ENCODE results near the gene HEMK1. TPM values are rescaled to one million over a fixed set of nuclear protein-coding genes. Genes with fewer than 3 reads are reported as not detected.

Gene HEMK1
- total and polyA plus RNA-seq, 2 of the 8 experiments (the other 6 are each of a cell fraction or from before 2014, with no cell fraction given) = 9.7 to 10.6 TPM

- H3K18ac ChIP-seq (ENCODE audit: extremely low read depth, low read length) = no peak overlapping the region
- DNase-seq (ENCODE audit: low read depth in 1 of 2, low spot score in 2 of 2) = no peak
- H3K23me2 ChIP-seq (ENCODE audit: low read depth, low read length) = peaks cover 4% of the 10 kb centered on the region; the same call in 1 of the 2 replicates
- H3K14ac ChIP-seq (ENCODE audit: insufficient read length) = no peak overlapping the region
- no peak overlapping the region for H3K27ac ChIP-seq (ENCODE audit: low read depth, low read length)
- no peak overlapping the region for H3K9ac ChIP-seq (replicated peaks in 1 of 4; ENCODE audit: extremely low read depth in 1 of 4, low read depth in 3 of 4, low read length in 3 of 4)
- H2BK120ac ChIP-seq (replicated peaks; ENCODE audit: low read depth, low read length) = no peak overlapping the region
- no peaks in the 10 kb centered on the region for H3K79me1 ChIP-seq (ENCODE audit: low read depth, low read length)
- H3K4me2 ChIP-seq (ENCODE audit: insufficient read depth in 1 of 2, low read depth in 2 of 2, low read length in 2 of 2) = no peak overlapping the region
- no peak overlapping the region for H2BK20ac ChIP-seq (ENCODE audit: low read length)
- H3K4me1 ChIP-seq (replicated peaks in 1 of 4; ENCODE audit: control insufficient read depth in 3 of 4, insufficient read depth in 4 of 4, low read length in 3 of 4) = peaks cover 0 to 9% (median 4%) of the 10 kb centered on the region in 4 experiments; a peak in 5 of 7 replicates
- H2BK5ac ChIP-seq (ENCODE audit: low read depth, low read length) = no peak overlapping the region
- H3K27me3 ChIP-seq (replicated peaks in 1 of 4; ENCODE audit: control insufficient read depth in 3 of 4, extremely low read depth in 1 of 4, insufficient read depth in 3 of 4, low read length in 3 of 4) = peaks cover 8 to 23% (median 18%) of the 10 kb centered on the region in 4 experiments; a peak in 6 of 7 replicates
- no peak overlapping the region for H3K23ac ChIP-seq (ENCODE audit: insufficient read length)
- H3K4me3 ChIP-seq (ENCODE audit: extremely low read depth in 1 of 4, insufficient read depth in 2 of 4, low read depth in 3 of 4, low read length in 4 of 4) = no peak overlapping the region
- H4K8ac ChIP-seq (ENCODE audit: extremely low read depth, insufficient read depth, low read length) = peak overlapping the region; percentile 41; the same call in 1 of the 2 replicates
- no peaks in the 10 kb centered on the region for H3K9me3 ChIP-seq (ENCODE audit: insufficient read depth in 2 of 2, low read depth in 1 of 2, low read length in 1 of 2)
- no peaks in the 10 kb centered on the region for H3K36me3 ChIP-seq (ENCODE audit: control insufficient read depth in 2 of 4, insufficient read depth in 4 of 4, low read length in 3 of 4)
- H3K4ac ChIP-seq (replicated peaks; ENCODE audit: insufficient read length, low read depth, low read length) = no peak overlapping the region
- H3K79me2 ChIP-seq (ENCODE audit: control insufficient read depth in 1 of 2, insufficient read depth in 2 of 2, low read length in 2 of 2) = no peaks in the 10 kb centered on the region
- no peak for FAIRE-seq
- 94% methylated on average over 29 of the region's 29 CpGs; no CpG with 5 or more reads in 1 of the 2 experiments for WGBS, 2 experiments (ENCODE audit: extremely low coverage in 1 of 2, insufficient coverage in 1 of 2, insufficient read length in 1 of 2, insufficient replicate concordance in 2 of 2, low coverage in 1 of 2, low lambda C conversion rate in 2 of 2, missing lambda C conversion rate in 1 of 2)
- no peak overlapping the region for H2AK5ac ChIP-seq (ENCODE audit: low read depth, low read length)
- H4K5ac ChIP-seq (ENCODE audit: insufficient read length, low read depth, low read length) = no peak overlapping the region
- no peak overlapping the region for H3K56ac ChIP-seq (replicated peaks; ENCODE audit: insufficient read length, low read depth, low read length)
- no peak overlapping the region for H2BK12ac ChIP-seq (ENCODE audit: low read depth, low read length)
- ChIA-PET CTCF (ENCODE audit: partially characterized antibody) (interaction anchor here (0.6 to 50.4 kb wide), 5 partner anchors 17 to 782 kb away, joined by 3 to 1262 read pairs (median 233); partner anchors contain the start of genes C3orf18, DOCK3 and HEMK1), POLR2A (ENCODE audit: partially characterized antibody) (interaction anchor here (1.3 to 2.0 kb wide), 3 partner anchors 9 to 14 kb away, joined by 3 to 6 read pairs (median 4); partner anchors contain the start of gene MAPKAPK3)
- no peak overlapping the region for H4K91ac ChIP-seq (replicated peaks; ENCODE audit: insufficient read length, low read length)
- no peak overlapping the region for H2AFZ ChIP-seq (ENCODE audit: low read length)
- no peak overlapping the region for H2BK15ac ChIP-seq (ENCODE audit: low read length)
- peaks cover 0 to 11% of the 10 kb centered on the region in 2 experiments for H4K20me1 ChIP-seq (replicated peaks in 1 of 2; ENCODE audit: control insufficient read depth in 1 of 2, insufficient read depth in 2 of 2, low read length in 2 of 2)
- TF ChIP-seq HDAC6 (IDR thresholded peaks at IDR 0.05; ENCODE audit: low read depth, low read length) = no peak
- no peak for TF ChIP-seq CHD1 (IDR thresholded peaks at IDR 0.05; ENCODE audit: low read depth, low read length)
- TF ChIP-seq POU5F1 (IDR thresholded peaks at IDR 0.05; ENCODE audit: low read depth, low read length) = no peak
- no peak for TF ChIP-seq SP1 (IDR thresholded peaks at IDR 0.05; ENCODE audit: low read depth, low read length)
- no peak for TF ChIP-seq BACH1 (IDR thresholded peaks at IDR 0.05; ENCODE audit: low read length)
- no peak for TF ChIP-seq ASH2L (IDR thresholded peaks at IDR 0.05; ENCODE audit: low read length)
- no peak for TF ChIP-seq TAF1 (IDR thresholded peaks at IDR 0.05; ENCODE audit: low read depth, low read length)
- no peak for TF ChIP-seq BCL11A (IDR thresholded peaks at IDR 0.05; ENCODE audit: low read depth in 2 of 2, low read length in 2 of 2)
- no peak for TF ChIP-seq RXRA (IDR thresholded peaks at IDR 0.05; ENCODE audit: insufficient read depth, low read depth, low read length)
- TF ChIP-seq SUZ12 (IDR thresholded peaks at IDR 0.05; ENCODE audit: low read length) = no peak
- TF ChIP-seq TEAD4 (IDR thresholded peaks at IDR 0.05; ENCODE audit: low read depth, low read length) = no peak
- no peak for TF ChIP-seq NRF1 (IDR thresholded peaks at IDR 0.05; ENCODE audit: low read depth, low read length)
These were observed 38.2 kb downstream of the HEMK1 start for GRCh38 chr3:50607271-50608091.
